Memory B cell (primary cell): ENCODE measurements around the gene MARCO.

Experiments used
- ATAC-seq: fragments of 150-1000 bp; cut with Tn5 transposase; 2 replicates; pipeline ENCODE4 v1.10.0; 2021; ENCODE audit warnings: low read depth, mild to moderate bottlenecking, moderate library complexity
- DNase-seq, 2 donors: peaks; one replicate each; pipeline ENCODE4 v3.0.0; 2022; ENCODE audit warnings: low spot score in 2 of 2
- H3K27ac Mint-ChIP-seq: one replicate; pipeline ENCODE4 v1.8.0; 2022; ENCODE audit warnings: mild to moderate bottlenecking, moderate library complexity, mixed read lengths
- H3K27me3 Mint-ChIP-seq: one replicate; pipeline ENCODE4 v1.8.0; 2022; ENCODE audit warnings: mixed read lengths
- H3K36me3 Mint-ChIP-seq: one replicate; pipeline ENCODE4 v1.8.0; 2022; ENCODE audit warnings: mild to moderate bottlenecking, mixed read lengths
- H3K4me1 Mint-ChIP-seq: one replicate; pipeline ENCODE4 v1.8.0; 2022; ENCODE audit warnings: mixed read lengths
- H3K4me3 Mint-ChIP-seq: one replicate; pipeline ENCODE4 v1.8.0; 2022; ENCODE audit warnings: mild to moderate bottlenecking, moderate library complexity, mixed read lengths
- H3K9me3 Mint-ChIP-seq: one replicate; pipeline ENCODE4 v1.8.0; 2022; ENCODE audit warnings: mixed read lengths

The MARCO gene, protein sequence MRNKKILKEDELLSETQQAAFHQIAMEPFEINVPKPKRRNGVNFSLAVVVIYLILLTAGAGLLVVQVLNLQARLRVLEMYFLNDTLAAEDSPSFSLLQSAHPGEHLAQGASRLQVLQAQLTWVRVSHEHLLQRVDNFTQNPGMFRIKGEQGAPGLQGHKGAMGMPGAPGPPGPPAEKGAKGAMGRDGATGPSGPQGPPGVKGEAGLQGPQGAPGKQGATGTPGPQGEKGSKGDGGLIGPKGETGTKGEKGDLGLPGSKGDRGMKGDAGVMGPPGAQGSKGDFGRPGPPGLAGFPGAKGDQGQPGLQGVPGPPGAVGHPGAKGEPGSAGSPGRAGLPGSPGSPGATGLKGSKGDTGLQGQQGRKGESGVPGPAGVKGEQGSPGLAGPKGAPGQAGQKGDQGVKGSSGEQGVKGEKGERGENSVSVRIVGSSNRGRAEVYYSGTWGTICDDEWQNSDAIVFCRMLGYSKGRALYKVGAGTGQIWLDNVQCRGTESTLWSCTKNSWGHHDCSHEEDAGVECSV

DNA sequence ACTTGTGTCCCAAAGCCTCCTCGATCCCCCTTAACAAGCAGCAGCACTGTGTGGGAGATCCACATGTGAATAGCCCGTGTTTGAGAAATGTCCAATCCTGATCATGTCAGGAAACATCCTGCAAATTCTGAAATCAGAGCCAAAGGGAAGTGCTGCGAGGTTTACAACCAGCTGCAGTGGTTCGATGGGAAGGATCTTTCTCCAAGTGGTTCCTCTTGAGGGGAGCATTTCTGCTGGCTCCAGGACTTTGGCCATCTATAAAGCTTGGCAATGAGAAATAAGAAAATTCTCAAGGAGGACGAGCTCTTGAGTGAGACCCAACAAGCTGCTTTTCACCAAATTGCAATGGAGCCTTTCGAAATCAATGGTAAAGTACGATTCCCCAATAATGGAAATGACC is at the start of gene MARCO:
Gene MARCO (plus strand): TSS at position 164 of the 400 bp plus-strand sequence. CDS start 107 bp downstream, at position 271.
- DNase-seq (no peak), ATAC-seq (no peak)
- no peak within 1 kb of the TSS for H3K4me3 Mint-ChIP-seq
- H3K27me3 Mint-ChIP-seq: peaks cover 8% of the 10 kb centered on the region
- no peaks in the 10 kb centered on the region for H3K9me3 Mint-ChIP-seq
- no peak within 1 kb of the TSS for H3K27ac Mint-ChIP-seq
- H3K4me1 Mint-ChIP-seq: no peaks in the 10 kb centered on the region
- no peaks in the 10 kb centered on the region for H3K36me3 Mint-ChIP-seq

DNA sequence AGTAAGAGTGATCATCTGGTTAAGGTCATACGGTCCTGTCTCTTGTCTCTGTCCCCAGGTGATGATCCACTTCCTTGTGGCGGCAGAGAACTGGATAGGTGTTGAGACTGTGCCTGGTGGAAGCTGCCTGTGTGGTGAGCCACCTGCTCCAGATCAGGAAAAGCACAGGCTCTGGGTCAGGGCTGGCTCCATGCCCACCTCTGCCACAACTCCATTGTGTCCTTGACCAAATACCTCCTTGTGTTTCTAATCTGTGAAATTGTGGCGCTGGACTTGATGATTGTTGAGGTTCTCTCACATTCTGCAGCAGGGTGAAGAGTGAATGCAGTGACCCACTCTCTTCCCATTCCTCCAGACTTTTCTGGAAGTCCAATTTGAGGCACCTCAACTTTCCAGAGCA is 48.9 kb upstream of the MARCO start:
- Mint-ChIP-seq H3K9me3 (peaks cover 15% of the 10 kb centered on the region), H3K36me3 (no peaks in the 10 kb centered on the region), H3K27ac (no peak overlapping the region), H3K27me3 (no peaks in the 10 kb centered on the region), H3K4me3 (no peak overlapping the region), H3K4me1 (no peaks in the 10 kb centered on the region)
- DNase-seq (no peak), ATAC-seq (no peak)

DNA sequence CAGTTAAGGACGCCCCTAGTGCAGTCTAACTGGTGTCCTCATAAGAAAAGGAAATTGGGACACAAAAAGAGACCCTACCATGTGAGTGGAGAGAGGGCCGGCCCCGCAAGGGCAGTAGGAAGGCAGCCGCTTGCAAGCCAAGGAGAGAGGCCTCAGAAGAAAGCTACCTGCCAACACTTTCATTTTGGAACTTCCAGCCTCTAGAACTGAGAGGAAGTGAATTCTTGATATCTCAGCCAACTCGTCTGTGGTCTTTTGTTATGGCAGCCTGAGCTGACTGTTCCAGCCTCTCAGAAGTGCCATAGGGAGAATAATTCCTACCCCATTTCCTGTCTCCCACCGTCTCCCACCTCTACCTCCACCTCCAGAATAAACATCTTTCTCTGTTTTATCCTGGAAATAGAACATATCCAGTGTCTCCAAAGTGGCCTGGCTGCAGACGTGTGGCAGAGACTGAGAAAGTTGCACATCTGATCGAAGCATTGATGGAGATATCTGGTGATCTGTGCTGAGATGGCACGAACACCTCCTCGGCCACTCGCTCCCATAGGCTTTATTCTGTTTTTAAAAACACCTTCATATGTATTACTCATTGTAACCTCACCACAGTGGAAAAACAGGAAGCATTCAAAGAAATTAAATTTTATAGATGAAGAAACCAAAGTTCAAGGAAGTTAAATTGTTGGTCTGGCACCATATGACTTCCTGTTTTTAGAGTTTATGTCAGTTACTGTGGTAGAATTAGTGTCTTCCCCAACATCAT is 39.5 kb upstream of the MARCO start:
- ATAC-seq: no peak
- H3K9me3 Mint-ChIP-seq: peaks cover 4% of the 10 kb centered on the region
- no peak for DNase-seq
- no peak overlapping the region for H3K27ac Mint-ChIP-seq
- no peak overlapping the region for H3K4me3 Mint-ChIP-seq
- no peaks in the 10 kb centered on the region for H3K36me3 Mint-ChIP-seq
- no peaks in the 10 kb centered on the region for H3K4me1 Mint-ChIP-seq
- peaks cover 7% of the 10 kb centered on the region for H3K27me3 Mint-ChIP-seq

DNA sequence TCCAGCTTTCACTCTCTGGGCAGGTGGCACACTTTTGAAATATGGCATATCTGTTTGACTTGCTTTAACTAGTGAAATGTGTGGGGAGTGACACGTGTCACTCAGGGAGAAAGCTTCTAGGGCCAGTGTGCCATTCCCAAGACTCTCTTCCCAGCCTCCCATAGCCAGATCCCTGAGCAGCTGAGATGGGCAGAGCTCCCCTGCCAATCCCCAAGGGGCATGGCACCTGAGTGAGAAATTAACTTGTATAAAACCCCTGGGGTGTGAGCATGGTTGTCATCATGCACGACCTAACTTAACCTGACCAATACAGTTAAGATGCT is 39.0 kb upstream of the MARCO start:
- DNase-seq (no peak), ATAC-seq (no peak)
- no peak overlapping the region for H3K4me3 Mint-ChIP-seq
- peaks cover 4% of the 10 kb centered on the region for H3K9me3 Mint-ChIP-seq
- H3K4me1 Mint-ChIP-seq: no peaks in the 10 kb centered on the region
- H3K27me3 Mint-ChIP-seq: peaks cover 7% of the 10 kb centered on the region
- H3K36me3 Mint-ChIP-seq: no peaks in the 10 kb centered on the region
- H3K27ac Mint-ChIP-seq: no peak overlapping the region

DNA sequence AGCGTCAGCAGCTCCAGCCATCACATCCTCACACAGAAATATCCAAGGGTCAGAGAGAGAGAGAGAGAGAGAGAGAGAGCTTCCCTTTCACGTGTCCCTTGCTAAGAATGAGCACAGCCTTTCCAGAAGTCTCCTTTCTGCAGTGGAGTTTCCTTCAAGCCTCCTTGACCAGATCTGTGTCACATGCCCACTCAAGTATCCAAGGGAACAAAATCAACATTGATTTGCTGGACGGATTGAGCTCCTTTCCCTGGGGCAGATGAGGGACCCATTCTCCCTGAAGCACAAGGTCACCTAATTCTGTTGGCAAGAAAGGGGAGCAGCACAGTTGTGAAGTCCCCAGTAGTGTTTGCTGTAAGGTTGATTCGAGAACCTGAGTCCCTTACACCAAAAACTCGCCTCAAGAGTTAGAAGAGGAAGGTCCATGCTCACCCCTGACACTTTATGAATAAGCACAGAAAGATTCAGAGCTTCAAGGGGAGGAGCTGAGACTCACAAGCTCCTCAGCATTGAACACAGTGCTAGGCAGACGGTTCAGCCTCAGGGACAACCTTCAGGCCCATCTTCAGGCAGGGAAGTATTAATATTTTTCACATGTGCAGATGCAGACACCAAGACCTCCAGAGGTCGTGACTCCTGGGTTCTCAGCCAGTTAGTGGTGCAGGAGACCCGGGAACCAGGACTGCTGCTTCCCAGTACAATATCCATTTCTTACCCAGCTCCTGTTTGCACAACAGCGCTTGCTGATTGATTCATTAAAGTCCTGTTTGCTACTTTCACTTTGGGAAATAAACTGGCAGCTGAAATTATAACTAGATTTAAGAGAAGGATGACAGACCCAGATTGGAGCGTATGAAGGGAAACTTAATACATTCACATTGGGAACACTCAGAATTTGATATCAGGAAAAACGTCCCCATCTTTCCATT is 38.2 kb upstream of the MARCO start:
- Mint-ChIP-seq H3K27me3 (peaks cover 7% of the 10 kb centered on the region), H3K4me1 (no peaks in the 10 kb centered on the region), H3K9me3 (peaks cover 4% of the 10 kb centered on the region), H3K4me3 (no peak overlapping the region), H3K36me3 (no peaks in the 10 kb centered on the region), H3K27ac (no peak overlapping the region)
- no peak for DNase-seq
- no peak for ATAC-seq

DNA sequence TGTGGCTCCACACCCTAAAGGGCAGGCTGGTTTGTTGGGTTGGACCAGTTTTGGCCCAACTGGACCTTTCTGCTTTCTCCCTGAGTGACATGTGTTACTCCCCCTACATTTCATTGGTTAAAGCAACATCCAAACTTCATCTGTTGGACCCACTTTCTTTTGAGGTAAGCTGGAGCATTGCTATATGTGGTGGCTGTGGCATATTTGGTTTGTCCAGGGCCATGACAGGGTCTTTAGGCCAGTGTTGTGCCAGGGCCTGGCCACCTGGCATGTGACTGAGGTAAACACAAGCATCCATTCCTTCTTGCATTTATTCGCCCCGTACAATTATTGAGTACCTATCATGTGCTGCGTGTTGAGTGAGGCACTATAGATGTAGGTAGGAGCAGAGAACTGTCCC is 36.8 kb upstream of the MARCO start:
- Mint-ChIP-seq H3K4me1 (no peaks in the 10 kb centered on the region), H3K36me3 (no peaks in the 10 kb centered on the region), H3K27ac (no peak overlapping the region), H3K4me3 (no peak overlapping the region), H3K27me3 (peaks cover 8% of the 10 kb centered on the region), H3K9me3 (peaks cover 4% of the 10 kb centered on the region)
- ATAC-seq: no peak
- no peak for DNase-seq

DNA sequence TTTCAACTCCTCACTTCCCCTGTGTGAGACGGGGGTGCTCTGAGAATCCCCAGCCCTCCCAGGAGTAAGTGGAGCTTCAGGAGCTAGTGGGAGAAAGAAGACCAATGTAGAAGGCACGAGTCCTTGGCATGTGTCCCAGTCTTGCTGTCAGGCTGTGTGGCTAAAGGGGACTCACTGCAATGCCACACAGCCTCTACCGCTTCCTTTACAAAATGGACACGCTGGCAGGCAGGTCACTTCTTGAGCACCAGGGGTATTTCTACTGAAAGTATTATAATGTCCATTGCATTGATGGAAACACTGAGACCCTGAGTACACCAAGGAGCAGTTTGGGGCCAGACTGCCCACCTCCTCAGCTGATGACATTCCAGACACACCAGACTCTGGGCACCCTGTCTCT is 35.8 kb upstream of the MARCO start:
- H3K4me3 Mint-ChIP-seq: no peak overlapping the region
- H3K9me3 Mint-ChIP-seq: peaks cover 4% of the 10 kb centered on the region

DNA sequence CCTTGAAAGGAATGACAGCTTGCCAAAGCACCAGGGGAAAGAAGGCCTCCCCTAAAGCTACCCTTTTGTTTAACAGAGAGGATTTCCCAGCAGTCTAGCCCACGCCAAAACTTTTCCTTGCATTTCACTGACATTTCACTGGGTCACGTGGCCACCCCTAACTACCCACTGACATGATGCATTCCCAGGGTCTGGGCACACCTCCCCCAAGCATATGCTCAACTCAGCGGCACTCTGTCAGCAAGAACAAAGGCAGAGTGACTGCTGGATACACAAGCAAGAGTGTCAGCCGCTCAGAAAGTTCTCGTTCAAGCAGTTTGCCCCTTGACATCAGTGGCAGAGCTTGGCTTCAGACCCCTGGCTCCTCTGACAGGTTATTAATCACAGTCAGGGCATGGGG is 34.2 kb upstream of the MARCO start:
- Mint-ChIP-seq H3K36me3 (no peaks in the 10 kb centered on the region), H3K4me3 (no peak overlapping the region), H3K9me3 (peaks cover 2% of the 10 kb centered on the region), H3K4me1 (no peaks in the 10 kb centered on the region), H3K27me3 (peaks cover 6% of the 10 kb centered on the region), H3K27ac (no peak overlapping the region)
- DNase-seq: no peak
- no peak for ATAC-seq

More for the DNA sequence above, 35.8 kb upstream of the MARCO start:
- H3K27me3 Mint-ChIP-seq: peaks cover 8% of the 10 kb centered on the region
- H3K27ac Mint-ChIP-seq: no peak overlapping the region
- DNase-seq: no peak
- H3K36me3 Mint-ChIP-seq: no peaks in the 10 kb centered on the region
- ATAC-seq: no peak
- H3K4me1 Mint-ChIP-seq: no peaks in the 10 kb centered on the region

DNA sequence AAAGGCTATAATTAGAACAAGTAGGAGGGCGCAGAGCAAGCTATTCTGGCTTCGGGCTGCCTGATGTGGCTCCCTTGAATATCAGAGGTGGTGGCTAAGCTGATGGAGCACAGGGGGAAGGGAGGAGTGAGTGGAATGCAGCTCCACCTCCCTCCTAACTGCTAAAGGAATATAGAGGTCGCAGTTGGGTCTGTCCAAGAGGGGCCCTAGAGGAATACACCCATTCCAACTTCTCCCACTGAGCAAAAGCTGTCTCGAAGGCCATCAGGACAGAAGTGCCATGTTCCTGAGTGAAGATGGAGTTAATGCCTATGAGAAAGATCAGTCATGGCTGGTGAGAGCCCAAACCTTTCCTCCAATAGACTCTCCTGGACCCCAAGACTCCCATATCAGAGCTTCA is 32.8 kb upstream of the MARCO start:
- DNase-seq (no peak), ATAC-seq (no peak)
- Mint-ChIP-seq H3K27ac (no peak overlapping the region), H3K9me3 (peaks cover 2% of the 10 kb centered on the region), H3K27me3 (peaks cover 4% of the 10 kb centered on the region), H3K4me3 (no peak overlapping the region), H3K4me1 (no peaks in the 10 kb centered on the region), H3K36me3 (no peaks in the 10 kb centered on the region)

DNA sequence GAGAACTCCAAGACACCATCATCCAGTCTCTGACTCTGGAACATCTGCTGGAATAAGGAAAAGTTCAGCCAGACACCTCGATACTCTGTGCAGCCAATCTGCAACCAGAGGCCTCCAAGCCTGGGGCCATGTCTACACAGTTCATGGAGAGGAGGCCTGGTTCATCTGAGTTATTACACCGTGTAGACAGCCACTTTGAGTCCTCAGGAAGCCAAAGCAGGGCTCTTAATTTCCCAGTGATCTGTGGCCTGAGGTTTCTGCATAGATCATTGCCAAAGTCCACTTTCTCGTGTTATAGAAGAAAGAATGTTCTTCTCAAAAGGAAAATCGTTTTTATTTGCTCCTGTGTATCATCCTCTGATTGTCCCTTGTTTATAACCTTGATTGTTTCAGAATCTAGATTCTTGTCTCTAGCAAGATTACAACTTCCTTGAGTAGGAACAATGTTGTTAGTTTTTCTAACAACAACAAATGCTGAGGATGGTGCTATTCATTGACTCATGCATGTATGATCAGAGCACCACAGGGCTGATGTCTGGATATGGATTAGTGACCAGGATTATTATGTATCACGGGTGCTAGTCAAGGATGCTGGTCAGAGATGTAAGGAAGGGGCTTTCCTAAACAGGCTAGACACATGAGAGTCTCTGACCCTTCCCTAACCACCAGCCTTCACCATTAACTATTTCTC is 30.7 kb upstream of the MARCO start:
- DNase-seq: no peak
- Mint-ChIP-seq H3K9me3 (peaks cover 2% of the 10 kb centered on the region), H3K4me3 (no peak overlapping the region), H3K27ac (no peak overlapping the region), H3K4me1 (no peaks in the 10 kb centered on the region), H3K27me3 (peaks cover 1% of the 10 kb centered on the region), H3K36me3 (no peaks in the 10 kb centered on the region)
- ATAC-seq: no peak

DNA sequence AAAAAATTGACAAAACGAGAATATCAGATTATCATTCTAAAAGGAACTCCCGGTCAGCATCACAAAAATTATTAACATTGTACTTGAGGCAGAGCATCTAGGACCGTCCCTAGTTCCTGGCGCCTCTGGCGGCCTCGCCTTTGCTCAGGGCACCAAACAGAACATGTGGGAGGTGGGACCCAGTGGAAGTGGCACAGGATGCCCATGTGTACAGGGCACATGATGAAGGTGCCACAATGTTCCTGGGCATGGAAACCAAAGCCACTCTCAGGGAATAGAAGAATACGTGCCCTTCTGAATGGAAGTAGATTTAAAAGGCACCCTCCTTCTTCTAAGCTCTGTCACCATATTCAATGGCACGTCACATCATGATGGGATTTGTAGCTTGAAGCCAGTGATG is 30.1 kb upstream of the MARCO start:
- ATAC-seq (no peak), DNase-seq (no peak)
- Mint-ChIP-seq H3K4me1 (no peaks in the 10 kb centered on the region), H3K4me3 (no peak overlapping the region), H3K27me3 (peaks cover 1% of the 10 kb centered on the region), H3K9me3 (peaks cover 2% of the 10 kb centered on the region), H3K27ac (no peak overlapping the region), H3K36me3 (no peaks in the 10 kb centered on the region)

DNA sequence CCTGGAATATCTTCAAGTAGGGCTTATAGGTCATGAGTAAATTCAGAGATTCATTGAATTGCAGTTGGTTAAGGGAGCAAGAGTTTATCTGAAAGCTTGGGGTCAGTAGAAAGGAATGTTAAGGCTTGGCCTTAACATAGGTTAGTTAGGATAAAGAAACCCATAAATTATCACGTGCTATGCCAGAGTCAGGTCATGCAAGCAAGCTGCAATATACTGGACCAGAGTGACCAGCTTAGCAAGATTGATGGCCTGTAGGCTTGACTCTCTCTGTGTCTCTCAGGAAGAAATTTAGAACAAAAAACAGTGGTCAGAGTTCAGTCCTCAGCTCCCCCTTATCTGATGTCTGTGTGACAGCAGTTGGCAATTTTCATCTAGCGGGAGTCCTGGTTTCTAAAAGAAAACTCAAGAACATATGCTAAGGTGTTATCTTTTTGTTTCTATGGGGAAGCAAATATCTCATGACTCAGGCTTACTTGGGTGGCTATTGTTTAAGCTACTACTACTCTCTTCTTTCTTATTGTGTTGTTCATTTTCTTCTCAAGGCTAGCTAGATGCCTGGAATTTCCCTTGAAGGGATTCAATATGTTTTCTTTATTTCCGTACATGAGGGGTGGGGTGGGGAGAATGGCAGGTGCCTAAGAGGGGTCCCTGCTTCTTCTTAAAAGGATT is 28.7 kb upstream of the MARCO start:
- DNase-seq: no peak
- Mint-ChIP-seq H3K27me3 (peaks cover 4% of the 10 kb centered on the region), H3K4me1 (no peaks in the 10 kb centered on the region), H3K36me3 (no peaks in the 10 kb centered on the region), H3K9me3 (no peaks in the 10 kb centered on the region), H3K27ac (no peak overlapping the region), H3K4me3 (no peak overlapping the region)
- ATAC-seq: no peak
